H1 (cell line): Measurements from ENCODE around the gene ARID3B. TPM values are rescaled to one million over a fixed set of nuclear protein-coding genes. Genes with fewer than 3 reads are reported as not detected.

ENCODE experiments used
- CTCF ChIA-PET: fragments of 300-600 bp; sonication (Branson Sonifier 250); formaldehyde crosslinking; loops from one replicate; lab custom pipeline; 2021; ENCODE audit not compliant: partially characterized antibody; lab: Charles Lee
- POLR2A ChIA-PET: fragments of 300-600 bp; sonication (Branson Sonifier 250); formaldehyde crosslinking; loops from one replicate; lab custom pipeline; 2021; ENCODE audit warnings: inconsistent platforms; ENCODE audit not compliant: partially characterized antibody; lab: Charles Lee
- DNase-seq, 2 experiments: peaks; one replicate each; pipeline versions ENCODE4 v3.0.0 to v3.0.0-alpha.2; 2010 to 2022; ENCODE audit warnings: low spot score in 2 of 2, low read depth in 1 of 2, mixed read lengths in 1 of 2
- FAIRE-seq: peaks from 2 replicates; lab custom pipeline; 2011; peaks lifted over from hg19 to GRCh38; lab: Jason Lieb, UNC
- H2AFZ ChIP-seq: 2 replicates; pipeline ENCODE4 v1.8.1; 2012; ENCODE audit warnings: low read length, inconsistent platforms
- H2AK5ac ChIP-seq: 2 replicates; pipeline ENCODE4 v1.6.1; 2013; ENCODE audit warnings: low read depth, low read length
- H2BK120ac ChIP-seq: replicated peaks from 2 replicates; pipeline ENCODE3; 2013; ENCODE audit warnings: low read depth, low read length, inconsistent platforms
- H2BK12ac ChIP-seq: 2 replicates; pipeline ENCODE4 v1.6.1; 2013; ENCODE audit warnings: low read depth, low read length
- H2BK15ac ChIP-seq: 2 replicates; pipeline ENCODE4 v1.6.1; 2013; ENCODE audit warnings: low read length
- H2BK20ac ChIP-seq: 2 replicates; pipeline ENCODE4 v1.6.1; 2013; ENCODE audit warnings: low read length
- H2BK5ac ChIP-seq: 2 replicates; pipeline ENCODE4 v1.6.1; 2013; ENCODE audit warnings: low read depth, low read length
- H3K14ac ChIP-seq: 2 replicates; pipeline ENCODE4 v1.6.1; 2013; ENCODE audit warnings: inconsistent platforms; ENCODE audit not compliant: insufficient read length
- H3K18ac ChIP-seq: 2 replicates; pipeline ENCODE4 v1.6.1; 2013; ENCODE audit warnings: low read length; ENCODE audit errors: extremely low read depth
- H3K23ac ChIP-seq: 2 replicates; pipeline ENCODE4 v1.6.1; 2013; ENCODE audit warnings: inconsistent platforms; ENCODE audit not compliant: insufficient read length
- H3K23me2 ChIP-seq: 2 replicates; pipeline ENCODE4 v1.6.1; 2013; ENCODE audit warnings: low read depth, low read length
- H3K27ac ChIP-seq: 2 replicates; pipeline ENCODE4 v1.6.1; 2011; ENCODE audit warnings: low read depth, low read length, inconsistent platforms
- H3K27me3 ChIP-seq, 4 experiments: replicated peaks in 1 of 4; 1 replicate in 1 of 4; 2 replicates in 3 of 4; pipeline versions ENCODE4 v1.6.1 to v1.8.1; 2011 to 2013; ENCODE audit warnings: low read length in 3 of 4, mild to moderate bottlenecking in 3 of 4, inconsistent platforms in 2 of 4, mixed read lengths in 2 of 4, moderate library complexity in 1 of 4; ENCODE audit not compliant: control insufficient read depth in 3 of 4, insufficient read depth in 3 of 4; ENCODE audit errors: extremely low read depth in 1 of 4
- H3K36me3 ChIP-seq, 4 experiments: 2 replicates each; pipeline versions ENCODE4 v1.6.1 to v1.8.1; 2011 to 2013; ENCODE audit warnings: mild to moderate bottlenecking in 4 of 4, low read length in 3 of 4, moderate library complexity in 2 of 4, control low read depth in 1 of 4, inconsistent platforms in 1 of 4; ENCODE audit not compliant: insufficient read depth in 4 of 4, control insufficient read depth in 2 of 4
- H3K4ac ChIP-seq: replicated peaks from 2 replicates; pipeline ENCODE3; 2013; ENCODE audit warnings: low read length, low read depth, mixed read lengths, inconsistent platforms; ENCODE audit not compliant: insufficient read length
- H3K4me1 ChIP-seq, 4 experiments: replicated peaks in 1 of 4; 1 replicate in 1 of 4; 2 replicates in 3 of 4; pipeline versions ENCODE4 v1.6.1 to v1.8.1; 2011 to 2013; ENCODE audit warnings: low read length in 3 of 4, inconsistent platforms in 2 of 4, mixed read lengths in 1 of 4; ENCODE audit not compliant: insufficient read depth in 4 of 4, control insufficient read depth in 3 of 4
- H3K4me2 ChIP-seq, 2 experiments: 2 replicates each; pipeline versions ENCODE4 v1.6.1 to v1.8.1; 2011 to 2013; ENCODE audit warnings: low read depth in 2 of 2, low read length in 2 of 2, control low read depth in 1 of 2, inconsistent platforms in 1 of 2, mild to moderate bottlenecking in 1 of 2; ENCODE audit not compliant: insufficient read depth in 1 of 2
- H3K4me3 ChIP-seq, 4 experiments: fragments of 200-600, 300-600 bp in 1 of 4; sonication (generic), shearing (Covaris generic), sonication (Bioruptor Twin) in 1 of 4; 2 replicates each; pipeline versions ENCODE4 v1.5.1 to v1.8.1; 2011 to 2016; ENCODE audit warnings: low read length in 4 of 4, low read depth in 3 of 4, control low read depth in 2 of 4, inconsistent platforms in 2 of 4, mild to moderate bottlenecking in 2 of 4, mixed read lengths in 1 of 4, moderate library complexity in 1 of 4; ENCODE audit not compliant: insufficient read depth in 2 of 4; ENCODE audit errors: extremely low read depth in 1 of 4
- H3K56ac ChIP-seq: replicated peaks from 2 replicates; pipeline ENCODE3; 2013; ENCODE audit warnings: low read depth, mild to moderate bottlenecking, mixed read lengths, low read length, inconsistent platforms; ENCODE audit not compliant: insufficient read length
- H3K79me1 ChIP-seq: 2 replicates; pipeline ENCODE4 v1.6.1; 2013; ENCODE audit warnings: low read depth, low read length, control low read depth
- H3K79me2 ChIP-seq, 2 experiments: 2 replicates each; pipeline versions ENCODE4 v1.6.1 to v1.8.1; 2012 to 2013; ENCODE audit warnings: low read length in 2 of 2, mild to moderate bottlenecking in 2 of 2, inconsistent platforms in 1 of 2; ENCODE audit not compliant: insufficient read depth in 2 of 2, control insufficient read depth in 1 of 2
- H3K9ac ChIP-seq, 4 experiments: replicated peaks in 1 of 4; 1 replicate in 1 of 4; 2 replicates in 3 of 4; pipeline versions ENCODE4 v1.6.1 to v1.8.1; 2011 to 2013; ENCODE audit warnings: low read depth in 3 of 4, low read length in 3 of 4, control low read depth in 2 of 4, mild to moderate bottlenecking in 2 of 4, moderate library complexity in 2 of 4, inconsistent platforms in 1 of 4; ENCODE audit errors: extremely low read depth in 1 of 4
- H3K9me3 ChIP-seq, 2 experiments: 2 replicates each; pipeline versions ENCODE4 v1.6.1 to v1.8.1; 2012 to 2013; ENCODE audit warnings: mild to moderate bottlenecking in 2 of 2, moderate library complexity in 2 of 2, control low read depth in 1 of 2, inconsistent platforms in 1 of 2, low read depth in 1 of 2, low read length in 1 of 2, mixed read lengths in 1 of 2; ENCODE audit not compliant: insufficient read depth in 2 of 2
- H4K20me1 ChIP-seq, 2 experiments: replicated peaks in 1 of 2; 2 replicates each; pipeline versions ENCODE3 to v1.8.1; 2011 to 2013; ENCODE audit warnings: inconsistent platforms in 2 of 2, low read length in 2 of 2, mild to moderate bottlenecking in 1 of 2; ENCODE audit not compliant: insufficient read depth in 2 of 2, control insufficient read depth in 1 of 2
- H4K5ac ChIP-seq: 2 replicates; pipeline ENCODE4 v1.6.1; 2013; ENCODE audit warnings: low read length, low read depth, mixed read lengths, inconsistent platforms; ENCODE audit not compliant: insufficient read length
- H4K8ac ChIP-seq: 2 replicates; pipeline ENCODE4 v1.8.0; 2013; ENCODE audit warnings: mild to moderate bottlenecking, moderate library complexity, low read length, inconsistent platforms; ENCODE audit not compliant: insufficient read depth; ENCODE audit errors: extremely low read depth
- H4K91ac ChIP-seq: replicated peaks from 2 replicates; pipeline ENCODE3; 2013; ENCODE audit warnings: low read length, mixed read lengths, inconsistent platforms; ENCODE audit not compliant: insufficient read length
- ASH2L ChIP-seq: fragments of 200-600, 300-600 bp; sonication (generic); IDR thresholded peaks from one replicate; pipeline ENCODE4 v1.7.1; 2017; ENCODE audit warnings: low read length
- CBX8 ChIP-seq: fragments of 300-800, 300-1000 bp; sonication (generic); IDR thresholded peaks from 2 replicates; pipeline ENCODE4 v1.7.1; 2016; ENCODE audit warnings: low read depth, low read length, borderline replicate concordance
- CHD2 ChIP-seq: IDR thresholded peaks from 2 replicates; pipeline ENCODE4 v1.6.1; 2012; ENCODE audit warnings: low read length, improper control_type of control experiment
- EP300 ChIP-seq, 2 experiments: IDR thresholded peaks; 1 replicate in 1 of 2; 2 replicates in 1 of 2; pipeline ENCODE4 v1.6.1; 2011 to 2012; ENCODE audit warnings: low read depth in 2 of 2, low read length in 2 of 2, mild to moderate bottlenecking in 2 of 2, borderline replicate concordance in 1 of 2, inconsistent platforms in 1 of 2, moderate library complexity in 1 of 2
- POLR2A ChIP-seq, 2 experiments: IDR thresholded peaks; 1 replicate in 1 of 2; 2 replicates in 1 of 2; pipeline ENCODE4 v1.6.1; 2011; ENCODE audit warnings: low read depth in 2 of 2, low read length in 2 of 2, mild to moderate bottlenecking in 2 of 2; ENCODE audit errors: control extremely low read depth in 1 of 2
- POLR2AphosphoS5 ChIP-seq: IDR thresholded peaks from 2 replicates; pipeline ENCODE4 v1.6.1; 2011; ENCODE audit warnings: low read depth, low read length
- RFX5 ChIP-seq: IDR thresholded peaks from 2 replicates; pipeline ENCODE4 v1.6.1; 2011; ENCODE audit warnings: low read depth, low read length, improper control_type of control experiment, borderline replicate concordance
- SRF ChIP-seq: IDR thresholded peaks from 2 replicates; pipeline ENCODE4 v1.6.1; 2011; ENCODE audit warnings: mild to moderate bottlenecking, low read depth, low read length, moderate library complexity
- TCF12 ChIP-seq: IDR thresholded peaks from 2 replicates; pipeline ENCODE4 v1.6.1; 2011; ENCODE audit warnings: low read depth, mild to moderate bottlenecking, low read length
- YY1 ChIP-seq: IDR thresholded peaks from 2 replicates; pipeline ENCODE4 v1.6.1; 2011; ENCODE audit warnings: low read depth, mild to moderate bottlenecking, low read length
- WGBS, 2 experiments: shearing (Covaris generic) in 1 of 2; methylation state at CpG; one replicate each; pipeline versions ENCODE4 v1.1.6 to v1.1.7; 2013 to 2015; ENCODE audit warnings: low lambda C conversion rate in 2 of 2, mixed read lengths in 2 of 2, inconsistent platforms in 1 of 2, low coverage in 1 of 2, missing lambda C conversion rate in 1 of 2; ENCODE audit not compliant: insufficient replicate concordance in 2 of 2, insufficient coverage in 1 of 2, insufficient read length in 1 of 2; ENCODE audit errors: extremely low coverage in 1 of 2, missing lambda C conversion rate in 1 of 2; 5-methylcytosine and 5-hydroxymethylcytosine counted together
- polyA plus RNA-seq, 7 experiments: library from polyadenylated mRNA; depleted of rRNA in 3 of 7; stranded (reverse) in 5 of 7; unstranded in 2 of 7; fragments of >200 nt in 5 of 7; fragments of 200-250 nt in 2 of 7; gene quantifications; 1 replicate in 5 of 7; 2 replicates in 1 of 7; 4 replicates in 1 of 7; pipeline versions ENCODE4 v1.2.1 to v1.2.3, GENCODE V29; 2011 to 2013; ENCODE audit warnings: missing spikeins in 2 of 7, mixed read lengths in 2 of 7
- total RNA-seq: library from RNA; stranded (reverse); fragmentation: NEBNext Ultra II Directional; extraction: Animal tissue kit (Norgen Biotek cat#: 25700); gene quantifications from 2 replicates; pipeline ENCODE4 v1.2.1, GENCODE V29; 2021
- TF ChIP-seq, protein P1 (sequence below): IDR thresholded peaks from 2 replicates; pipeline ENCODE4 v1.6.1; 2011; ENCODE audit warnings: low read length, improper control_type of control experiment
- TF ChIP-seq, protein P2 (sequence below): IDR thresholded peaks from 2 replicates; pipeline ENCODE4 v1.6.1; 2012; ENCODE audit warnings: inconsistent platforms

The ARID3B gene
- total and polyA plus RNA-seq, 2 of the 8 experiments (the other 6 are each of a cell fraction or from before 2014, with no cell fraction given), result 81.0 to 115 TPM

DNA sequence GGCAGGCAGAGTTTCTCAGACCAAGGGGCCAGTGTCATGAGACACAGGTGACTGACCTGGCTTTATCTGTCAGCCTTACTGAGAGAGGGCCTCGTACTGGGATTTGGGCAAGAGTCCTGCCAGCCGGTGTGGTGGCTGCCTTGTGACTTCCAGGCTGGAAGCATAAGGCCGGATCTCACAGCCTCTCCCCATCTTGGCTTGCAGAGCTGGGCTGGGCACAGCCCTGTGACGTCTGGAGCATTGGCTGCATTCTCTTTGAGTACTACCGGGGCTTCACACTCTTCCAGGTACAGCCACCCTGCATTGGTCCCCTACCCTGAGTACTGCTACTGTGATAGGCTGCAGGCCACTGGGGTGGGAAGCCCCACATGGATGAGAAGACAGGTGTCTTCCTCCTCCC lies 86.7 kb downstream of the ARID3B start:
- peaks cover 53 to 77% (median 61%) of the 10 kb centered on the region in 4 experiments for H3K36me3 ChIP-seq
- CTCF ChIA-PET, result interaction anchor here (0.7 to 37.5 kb wide), 5 partner anchors 10 to 147 kb away, joined by 3 to 1439 read pairs (median 5); partner anchors contain the start of genes CSK and CYP1A2

More for the DNA sequence above, 86.7 kb downstream of the ARID3B start:
- H3K4me3 ChIP-seq, result no peak overlapping the region
- no peak overlapping the region for H2BK20ac ChIP-seq
- DNase-seq (no peak), FAIRE-seq (no peak)
- no peak overlapping the region for H2BK120ac ChIP-seq
- H4K91ac ChIP-seq, result no peak overlapping the region
- no peak overlapping the region for H3K56ac ChIP-seq
- no peak overlapping the region for H3K4me2 ChIP-seq
- H3K27ac ChIP-seq, result no peak overlapping the region
- no peak overlapping the region for H3K9ac ChIP-seq
- no peak overlapping the region for H2AFZ ChIP-seq
- H3K79me1 ChIP-seq, result no peaks in the 10 kb centered on the region; the same call in 1 of the 2 replicates
- H3K14ac ChIP-seq, result no peak overlapping the region
- no peaks in the 10 kb centered on the region for H3K23me2 ChIP-seq
- POLR2A ChIA-PET, result interaction anchor here (1.4 to 6.5 kb wide), 5 partner anchors 12 to 159 kb away, joined by 3 to 38 read pairs (median 4); partner anchors contain the start of gene CLK3
- H3K27me3 ChIP-seq, result no peaks in the 10 kb centered on the region
- no peak overlapping the region for H4K8ac ChIP-seq
- no peak for TF ChIP-seq POLR2A (IDR thresholded peaks at IDR 0.05; ENCODE audit: control extremely low read depth in 1 of 2, low read depth in 2 of 2, low read length in 2 of 2)
- TF ChIP-seq RFX5, result no peak
- TF ChIP-seq TCF12, result no peak
- TF ChIP-seq, protein P1, sequence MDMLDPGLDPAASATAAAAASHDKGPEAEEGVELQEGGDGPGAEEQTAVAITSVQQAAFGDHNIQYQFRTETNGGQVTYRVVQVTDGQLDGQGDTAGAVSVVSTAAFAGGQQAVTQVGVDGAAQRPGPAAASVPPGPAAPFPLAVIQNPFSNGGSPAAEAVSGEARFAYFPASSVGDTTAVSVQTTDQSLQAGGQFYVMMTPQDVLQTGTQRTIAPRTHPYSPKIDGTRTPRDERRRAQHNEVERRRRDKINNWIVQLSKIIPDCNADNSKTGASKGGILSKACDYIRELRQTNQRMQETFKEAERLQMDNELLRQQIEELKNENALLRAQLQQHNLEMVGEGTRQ, result no peak
- TF ChIP-seq CHD2, result no peak
- TF ChIP-seq CBX8, result no peak
- TF ChIP-seq ASH2L, result no peak
- TF ChIP-seq SRF, result no peak
- TF ChIP-seq YY1, result no peak
- TF ChIP-seq, protein P2, sequence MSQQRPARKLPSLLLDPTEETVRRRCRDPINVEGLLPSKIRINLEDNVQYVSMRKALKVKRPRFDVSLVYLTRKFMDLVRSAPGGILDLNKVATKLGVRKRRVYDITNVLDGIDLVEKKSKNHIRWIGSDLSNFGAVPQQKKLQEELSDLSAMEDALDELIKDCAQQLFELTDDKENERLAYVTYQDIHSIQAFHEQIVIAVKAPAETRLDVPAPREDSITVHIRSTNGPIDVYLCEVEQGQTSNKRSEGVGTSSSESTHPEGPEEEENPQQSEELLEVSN, result no peak
- TF ChIP-seq POLR2AphosphoS5, result no peak
- TF ChIP-seq EP300 (IDR thresholded peaks at IDR 0.05; ENCODE audit: borderline replicate concordance in 1 of 2, low read depth in 2 of 2, low read length in 2 of 2), result no peak
- no peaks in the 10 kb centered on the region for H3K9me3 ChIP-seq
- H4K20me1 ChIP-seq, result peaks cover 10 to 40% of the 10 kb centered on the region in 2 experiments
- no peak overlapping the region for H2BK12ac ChIP-seq
- no peaks in the 10 kb centered on the region for H3K4me1 ChIP-seq
- H2BK5ac ChIP-seq, result no peak overlapping the region
- no peak overlapping the region for H2BK15ac ChIP-seq
- no peak overlapping the region for H3K4ac ChIP-seq
- no peak overlapping the region for H3K18ac ChIP-seq
- H3K23ac ChIP-seq, result no peak overlapping the region
- H3K79me2 ChIP-seq, result no peaks in the 10 kb centered on the region
- H4K5ac ChIP-seq, result no peak overlapping the region
- WGBS, 2 experiments, result 91% methylated on average over 5 of the region's 5 CpGs; no CpG with 5 or more reads in 1 of the 2 experiments
- no peak overlapping the region for H2AK5ac ChIP-seq
